DMS114 treated with DMSO at 0.1 percent for 48 hours (cell line): Measurements from ENCODE around the gene NPS.

Source experiments
- DNase-seq: peaks from one replicate; lab custom pipeline; 2025; ENCODE audit not compliant: unreplicated experiment; lab: John Stamatoyannopoulos, UW

The NPS gene, protein sequence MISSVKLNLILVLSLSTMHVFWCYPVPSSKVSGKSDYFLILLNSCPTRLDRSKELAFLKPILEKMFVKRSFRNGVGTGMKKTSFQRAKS

GRCh38 chr10:127549009-127549408, at the start of gene NPS:
TSS of gene NPS (plus strand) at chr10:127549309. CDS start at chr10:127549369, 60 bp downstream.
- no peak for DNase-seq

DNA sequence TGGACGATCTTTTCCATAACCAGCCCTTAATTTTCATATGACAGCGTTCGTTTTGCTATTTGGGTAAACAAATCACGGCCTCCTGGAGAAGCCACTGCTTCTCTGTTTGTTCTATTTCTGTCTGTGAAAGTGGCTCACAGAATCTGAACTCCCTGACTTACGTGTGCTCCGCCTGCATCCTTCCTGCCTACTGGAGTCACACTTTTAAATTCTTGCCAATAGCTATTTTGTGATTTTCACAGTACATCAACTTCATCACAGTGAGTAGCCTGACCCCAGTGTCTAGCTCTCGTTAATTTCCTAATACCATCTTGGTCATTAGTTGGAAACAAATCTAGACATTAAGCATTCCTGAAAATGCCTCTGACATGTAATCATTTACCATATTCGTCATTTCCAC, 49.0 kb upstream of the NPS start:
- no peak for DNase-seq

GRCh38 chr10:127506094-127506493, 43.0 kb upstream of the NPS start:
- DNase-seq: no peak

- no peak for DNase-seq
Measured at GRCh38 chr10:127522298-127522697, 26.8 kb upstream of the NPS start.

DNA sequence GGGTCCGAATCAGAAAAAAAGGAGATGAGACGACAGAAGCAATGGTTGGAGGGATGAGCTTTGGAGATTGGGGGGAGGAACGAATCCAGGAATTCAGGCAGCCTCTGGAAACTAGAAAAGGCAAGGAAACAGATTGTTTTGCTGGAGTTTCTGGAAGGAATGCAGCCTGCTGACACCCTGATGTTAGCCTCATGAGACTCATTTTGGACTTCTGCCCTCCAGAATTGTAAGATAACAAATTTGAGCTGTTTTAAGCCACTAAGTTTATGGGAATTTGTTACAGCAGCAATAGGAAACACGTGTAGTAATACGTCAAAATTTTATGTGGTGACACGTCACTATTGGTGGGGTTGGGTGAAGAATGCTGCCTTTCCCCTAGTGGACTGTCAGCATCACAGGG, 25.6 kb upstream of the NPS start:
- DNase-seq: no peak

DNA sequence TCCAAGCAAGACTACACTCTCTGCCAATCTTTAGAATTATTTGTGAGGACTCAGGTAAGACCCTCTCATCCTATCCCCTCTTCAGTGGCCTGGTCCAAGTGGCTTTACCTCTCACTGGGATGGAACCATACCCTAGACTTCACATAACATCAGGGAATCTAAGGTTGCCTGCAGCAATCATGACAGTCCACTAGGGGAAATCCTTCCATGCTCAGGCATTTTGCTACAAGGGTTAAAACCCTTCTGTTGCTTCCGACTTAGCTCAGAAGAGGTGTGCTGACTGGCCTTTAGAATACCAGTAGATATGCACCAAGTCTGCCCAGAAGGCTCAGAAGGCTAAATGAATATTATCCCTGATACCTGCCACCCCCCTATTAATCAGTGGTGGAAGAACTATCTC, 24.9 kb upstream of the NPS start:
- DNase-seq: no peak

- DNase-seq: no peak
Measured at GRCh38 chr10:127524908-127525665, 24.0 kb upstream of the NPS start.

DNA sequence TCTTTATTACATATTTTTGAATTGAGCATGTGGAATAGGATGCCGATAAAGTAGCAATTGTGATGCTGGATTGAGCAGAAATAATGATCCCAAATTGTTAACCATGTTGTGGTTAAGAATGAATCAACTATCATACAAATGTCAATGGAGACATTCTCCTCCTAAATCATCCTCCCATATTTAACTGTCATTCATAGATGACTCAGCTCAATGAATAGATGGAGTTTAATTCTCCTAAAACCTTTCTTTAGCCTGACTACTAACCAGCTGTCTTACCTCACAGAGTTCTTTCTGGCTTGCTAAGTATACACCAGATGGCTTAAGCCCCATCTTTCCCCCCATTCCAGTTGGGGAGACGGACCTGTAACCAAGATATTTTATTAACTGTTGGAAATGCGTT, 23.4 kb upstream of the NPS start:
- DNase-seq: no peak

DNA sequence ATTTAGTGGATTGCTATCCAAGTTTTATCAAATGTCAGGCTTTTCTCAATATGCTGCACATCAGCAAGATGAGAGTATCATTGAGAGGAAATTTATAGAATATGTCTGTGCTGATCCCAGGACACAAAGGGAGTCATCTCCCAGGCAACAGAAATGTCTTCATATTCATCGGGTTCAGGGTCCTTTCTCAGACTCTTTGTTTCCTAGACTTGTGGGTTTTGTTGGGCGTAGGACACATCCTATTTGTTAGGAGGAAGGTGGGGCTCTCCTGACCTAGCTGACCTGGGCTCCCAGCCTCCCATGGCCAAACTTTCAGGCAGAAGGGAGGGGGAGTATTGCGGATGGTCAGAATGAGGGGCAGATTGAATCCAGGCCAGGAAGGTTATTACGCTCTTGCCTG, 22.9 kb upstream of the NPS start:
- DNase-seq: no peak

GRCh38 chr10:127527320-127527719, 21.8 kb upstream of the NPS start:
- DNase-seq: no peak

DNA sequence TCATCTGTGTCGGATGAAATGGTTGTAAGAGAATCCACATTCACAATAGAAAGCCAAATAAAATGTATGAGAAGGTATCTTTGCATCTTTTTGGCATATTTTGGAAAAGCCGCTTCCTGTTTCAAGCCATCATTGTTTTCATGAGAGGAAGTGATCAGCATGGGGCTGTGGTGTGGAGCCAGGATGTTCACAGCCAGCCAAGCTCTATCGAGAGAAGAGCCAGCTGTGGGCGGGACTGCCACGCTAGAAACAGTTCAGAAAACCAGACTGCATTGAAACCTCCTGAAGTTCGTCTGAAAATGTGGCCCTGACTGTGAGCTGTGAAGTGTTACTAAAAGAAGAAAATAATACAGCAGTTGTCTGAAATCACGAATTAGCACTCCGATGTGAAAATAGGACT, 21.2 kb upstream of the NPS start:
- DNase-seq: no peak

DNA sequence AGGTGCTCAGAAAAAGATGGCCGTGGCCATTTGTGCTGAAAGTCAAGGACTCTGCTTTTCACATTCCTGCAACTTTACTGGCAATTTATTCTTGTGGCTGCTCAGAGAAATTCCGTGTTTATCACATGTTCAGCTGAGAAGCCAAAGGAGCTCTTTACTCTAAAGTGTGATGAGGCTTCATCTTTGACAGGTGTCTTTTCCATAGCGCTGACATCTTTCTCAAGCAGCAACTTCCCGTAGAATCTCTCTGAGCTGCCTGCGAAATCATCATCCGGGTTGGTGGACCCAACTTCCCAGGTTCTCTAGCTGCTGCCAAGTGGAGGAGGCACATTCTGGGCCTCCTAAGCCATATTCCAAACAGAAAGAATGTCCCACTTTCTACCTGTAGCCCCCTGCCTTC, 16.9 kb upstream of the NPS start:
- no peak for DNase-seq

DNA sequence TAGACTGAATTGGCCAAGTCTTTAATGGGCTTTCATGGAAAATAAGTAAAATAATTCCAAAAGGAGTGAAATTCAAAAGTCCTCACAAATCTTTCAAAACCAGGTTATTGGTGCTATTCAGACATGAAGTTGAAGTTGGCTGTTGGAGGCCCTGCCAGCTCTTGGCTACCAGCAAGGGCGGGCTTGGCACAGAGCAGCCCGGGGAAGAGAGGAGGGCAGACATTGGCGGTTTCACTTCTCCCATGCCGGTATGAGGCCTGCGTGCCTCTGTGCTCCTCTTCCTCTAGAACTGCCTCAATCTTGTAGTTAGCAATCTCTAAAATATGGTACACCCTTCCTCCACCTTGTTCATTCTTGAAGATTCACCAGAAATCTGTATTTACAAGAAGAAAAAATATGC, 16.4 kb upstream of the NPS start:
- DNase-seq: no peak

DNA sequence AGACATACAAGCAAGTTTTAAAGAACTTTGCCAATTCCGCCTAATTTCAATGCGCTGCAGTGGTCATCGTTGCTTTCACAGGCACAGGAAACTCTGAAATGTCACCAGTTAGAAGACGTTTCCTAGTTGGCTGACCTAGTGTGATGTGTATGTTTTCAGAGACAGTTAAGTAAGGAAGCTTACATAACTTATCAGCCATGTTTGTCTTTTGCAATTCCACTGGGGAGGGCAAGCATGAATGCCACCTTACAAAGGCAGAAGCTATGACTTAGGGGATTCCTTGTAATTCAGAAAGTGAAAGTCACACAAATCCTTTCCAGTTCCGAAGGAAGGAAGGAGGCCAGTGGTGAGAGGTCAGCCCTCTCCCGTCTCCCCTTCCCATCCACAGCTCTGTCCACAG, 15.0 kb upstream of the NPS start:
- DNase-seq: no peak

DNA sequence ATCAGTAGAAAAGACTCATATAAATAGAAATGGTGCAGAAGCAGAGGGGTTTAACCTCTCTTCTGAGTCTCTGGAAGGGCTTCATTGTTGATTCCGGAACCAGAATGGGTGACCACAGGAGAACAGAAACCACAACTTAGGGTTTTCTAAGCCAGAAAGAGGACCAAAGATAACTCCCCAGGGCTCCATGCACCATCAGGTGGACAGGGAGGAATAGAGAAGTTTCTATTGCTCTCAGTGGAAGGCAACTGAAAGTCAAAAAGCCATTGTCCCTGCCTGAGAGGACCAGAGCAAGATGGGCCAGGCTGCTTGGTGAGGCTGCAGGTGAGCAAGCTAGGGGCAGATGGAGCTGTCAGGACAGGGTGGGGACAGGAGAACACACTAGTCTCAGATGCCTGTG, 14.6 kb upstream of the NPS start:
- DNase-seq: no peak

DNA sequence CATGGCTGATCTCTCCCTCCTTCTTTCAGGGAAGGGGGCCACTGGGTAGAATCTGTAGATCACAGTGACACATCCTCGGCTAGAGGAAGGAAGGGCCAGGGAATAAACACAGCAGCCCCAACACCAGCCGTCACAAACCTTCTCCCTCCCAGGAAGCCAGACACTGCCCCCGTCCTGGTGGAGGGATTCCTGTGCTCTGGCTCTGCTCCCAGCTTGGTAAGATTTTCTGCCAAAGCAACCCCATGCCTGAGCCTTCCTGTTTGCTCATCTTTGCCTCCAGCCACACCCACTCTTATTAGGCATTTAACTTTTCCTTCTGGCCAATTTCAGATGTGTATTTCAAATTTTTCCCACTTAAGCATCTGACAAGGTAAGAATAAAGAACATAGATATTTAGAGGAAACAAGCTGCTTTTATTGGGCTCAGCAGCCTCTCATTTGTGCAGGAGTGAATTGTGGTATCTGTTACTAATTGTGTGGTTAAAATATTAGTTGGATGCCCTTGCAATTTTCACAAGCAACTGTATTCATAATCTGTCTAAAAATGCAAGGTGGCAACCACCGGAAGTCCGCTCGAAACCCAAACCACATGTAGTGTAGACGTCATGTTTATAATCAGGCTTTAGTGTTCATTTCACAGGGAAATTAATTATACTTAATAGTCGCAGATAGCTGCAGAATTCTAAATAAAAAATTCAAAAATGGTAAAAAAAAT, 13.2 kb upstream of the NPS start:
- no peak for DNase-seq

- DNase-seq: no peak
Measured at GRCh38 chr10:127536972-127537760, 11.9 kb upstream of the NPS start.

- DNase-seq: no peak
Measured at GRCh38 chr10:127537924-127538323, 11.2 kb upstream of the NPS start.

DNA sequence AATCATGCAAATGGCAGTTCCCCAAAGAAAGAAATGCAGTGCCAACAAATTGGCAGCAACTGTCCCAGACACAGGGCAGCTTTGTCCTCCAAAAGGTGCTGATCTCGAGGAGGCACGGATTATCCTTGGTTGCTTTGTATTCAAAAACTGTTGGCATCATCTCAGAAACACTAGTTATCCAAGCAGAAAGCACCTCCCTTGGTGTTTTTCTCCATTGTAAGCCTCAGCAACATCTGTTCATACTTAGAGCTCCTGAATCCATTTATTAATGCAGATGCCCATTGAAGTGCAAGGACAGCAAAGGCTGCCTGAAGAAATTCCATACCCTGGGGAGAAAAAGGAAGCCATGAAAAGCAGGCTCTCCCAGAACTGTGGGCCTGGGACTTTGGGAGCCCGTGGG, 1.1 kb upstream of the NPS start:
- no peak for DNase-seq

DNA sequence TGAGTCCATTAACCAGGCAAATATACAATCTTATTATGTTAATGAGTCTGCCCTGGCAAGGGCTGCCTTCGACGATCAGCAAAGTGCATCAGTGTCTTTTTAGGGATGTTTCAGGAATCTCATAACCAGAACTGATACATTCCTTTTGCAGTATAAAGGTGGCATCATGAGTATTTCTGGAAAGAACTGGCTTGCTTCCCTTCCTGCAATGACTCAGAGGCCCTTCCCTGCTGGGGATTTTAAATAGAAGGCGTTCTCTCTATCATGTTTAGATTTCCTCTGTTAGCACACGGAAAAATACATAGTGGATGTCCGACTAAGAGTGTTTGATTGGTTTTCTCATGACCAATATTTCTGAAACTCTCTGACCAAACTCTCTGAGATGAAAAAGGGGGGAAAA, 1.8 kb downstream of the NPS start:
- no peak for DNase-seq

DNA sequence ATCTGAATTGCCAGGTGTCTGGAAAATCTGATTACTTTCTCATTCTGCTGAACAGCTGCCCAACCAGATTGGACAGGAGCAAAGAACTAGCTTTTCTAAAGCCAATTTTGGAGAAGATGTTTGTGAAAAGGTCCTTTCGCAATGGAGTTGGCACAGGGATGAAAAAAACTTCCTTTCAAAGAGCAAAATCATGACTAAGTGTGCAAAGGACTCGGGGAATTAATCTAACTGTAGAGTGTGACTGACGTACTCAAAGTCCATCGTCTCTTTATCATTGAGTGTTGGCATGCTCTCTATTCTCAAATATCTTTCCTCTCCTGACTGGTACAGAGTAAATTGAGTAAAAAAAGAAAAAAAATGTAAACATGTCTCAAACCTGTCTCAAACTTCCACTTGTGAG, 3.3 kb downstream of the NPS start:
- DNase-seq: no peak

DNA sequence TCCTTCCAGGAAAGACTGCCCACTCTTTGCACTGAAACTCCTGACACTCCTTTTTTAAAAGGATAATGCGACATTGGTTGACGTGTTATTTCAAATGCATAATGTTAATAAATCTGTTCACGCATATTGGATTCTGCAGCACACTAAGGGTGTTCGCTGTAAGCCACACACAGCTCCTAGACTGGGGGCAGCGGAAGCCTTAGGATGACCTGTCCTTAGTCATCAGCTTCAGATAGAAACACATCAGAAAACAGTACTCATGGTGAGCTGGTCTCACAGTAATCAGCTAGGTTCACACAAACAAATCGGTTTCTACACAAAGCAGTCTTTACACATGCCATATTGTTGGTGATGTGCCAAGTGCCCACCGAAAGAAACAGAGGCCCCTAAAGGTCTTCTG, 4.3 kb downstream of the NPS start:
- no peak for DNase-seq
